ENCODE results near the gene ENOSF1. TPM values are rescaled to one million over a fixed set of nuclear protein-coding genes. Genes with fewer than 3 reads are reported as not detected.

ENOSF1 gene
- total RNA-seq, 1 donor from 2014 or later = 13.8 TPM

GRCh38 chr18:641224-641623 is 71.2 kb downstream of the ENOSF1 start:
- DNase-seq (ENCODE audit: low read depth) = no peak

DNA sequence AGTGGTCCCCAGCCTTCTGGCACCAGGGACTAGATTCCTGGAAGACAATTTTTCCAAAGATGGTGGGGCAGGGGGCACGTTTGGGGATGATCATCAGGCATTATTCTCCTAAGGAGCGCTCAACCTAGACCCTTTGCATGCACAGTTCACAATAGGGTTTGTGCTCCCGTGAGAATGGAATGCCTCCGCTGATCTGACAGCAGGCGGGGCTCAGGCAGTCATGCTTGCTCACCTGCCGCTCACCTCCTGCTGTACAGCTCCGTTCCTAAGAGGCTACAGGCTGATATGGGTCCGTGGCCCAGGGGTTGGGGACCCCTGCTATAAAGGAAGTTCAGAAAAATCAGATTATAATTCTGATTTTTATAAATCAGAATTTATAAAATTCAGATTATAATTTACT is 77.3 kb downstream of the ENOSF1 start:
- DNase-seq (ENCODE audit: low read depth) = no peak

DNA sequence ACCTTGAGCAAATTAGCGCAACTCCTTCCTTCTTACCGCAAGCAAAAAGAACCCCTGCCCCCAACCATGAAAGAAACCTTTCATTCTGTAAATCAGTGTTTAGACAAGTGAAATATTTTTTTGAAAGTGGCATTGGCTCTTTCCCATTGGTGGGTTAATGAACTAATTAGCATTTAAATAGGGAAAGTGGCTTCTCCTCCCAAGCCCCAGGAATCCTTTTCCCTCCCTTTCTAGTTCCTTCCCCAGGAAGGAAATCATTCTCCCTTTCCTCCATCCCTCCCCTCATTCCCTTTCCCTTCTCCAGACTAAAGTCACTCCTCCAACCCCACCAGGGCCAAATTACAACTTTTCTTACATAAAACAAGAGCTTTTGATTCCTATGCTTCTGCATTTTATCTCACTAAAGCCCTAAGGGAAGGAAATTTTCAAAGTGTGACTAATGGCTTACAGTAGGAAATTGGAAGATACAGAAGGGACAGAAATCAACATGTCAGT is 77.8 kb downstream of the ENOSF1 start:
- no peak for DNase-seq (ENCODE audit: low read depth)

- DNase-seq (ENCODE audit: low read depth) = no peak
These were observed 80.9 kb downstream of the ENOSF1 start for GRCh38 chr18:631560-631959.

- DNase-seq (ENCODE audit: low read depth) = no peak
These were observed 82.9 kb downstream of the ENOSF1 start for GRCh38 chr18:629269-630150.

DNA sequence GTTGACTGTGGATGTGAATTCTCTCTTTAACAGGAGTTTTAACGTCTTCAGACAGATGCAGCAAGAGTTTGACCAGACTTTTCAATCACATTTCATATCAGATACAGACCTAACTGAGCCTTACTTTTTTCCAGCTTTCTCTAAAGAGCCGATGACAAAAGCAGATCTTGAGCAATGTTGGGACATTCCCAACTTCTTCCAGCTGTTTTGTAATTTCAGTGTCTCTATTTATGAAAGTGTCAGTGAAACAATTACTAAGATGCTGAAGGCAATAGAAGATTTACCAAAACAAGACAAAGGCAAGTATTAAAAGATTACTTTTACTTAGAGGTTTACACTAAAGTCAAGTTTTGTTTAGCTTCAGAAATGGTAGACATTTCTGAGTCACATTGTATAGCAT is 85.2 kb downstream of the ENOSF1 start:
- peak; percentile 45 for DNase-seq (ENCODE audit: low read depth)

GRCh38 chr18:623761-624620 is 88.4 kb downstream of the ENOSF1 start:
- peak; percentile 84 for DNase-seq (ENCODE audit: low read depth)

DNA sequence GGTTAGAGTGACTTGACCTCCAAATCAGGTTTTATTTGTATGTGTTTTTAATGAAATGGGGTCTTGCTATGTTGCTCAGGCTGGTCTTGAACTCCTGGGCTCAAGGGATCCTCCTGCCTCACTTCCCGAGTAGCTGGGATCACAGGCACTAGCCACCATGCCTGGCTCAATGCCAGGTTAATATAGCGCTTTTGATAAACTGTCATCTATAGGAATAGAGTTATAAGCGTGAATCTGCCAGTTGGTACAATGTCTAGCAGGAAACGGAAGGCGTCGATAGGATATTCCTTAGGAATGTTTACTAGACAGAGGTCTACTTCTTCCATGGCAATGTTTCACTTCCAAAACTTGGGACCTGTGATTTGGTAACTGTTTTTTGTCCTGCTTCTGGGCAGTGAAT is 90.1 kb downstream of the ENOSF1 start:
- DNase-seq (ENCODE audit: low read depth) = no peak

GRCh38 chr18:621291-622043 is 91.0 kb downstream of the ENOSF1 start:
- DNase-seq (ENCODE audit: low read depth) = peak; percentile 65

Other genes starting within 250 kb of the ENOSF1 start
- gene COLEC12, start 211.9 kb downstream of the ENOSF1 start, total RNA-seq = 1.5 and 2.7 TPM in 2 replicates
- not detected in 2 replicates for gene CETN1, start 132.2 kb downstream of the ENOSF1 start, total RNA-seq
- not detected in 2 replicates for gene CLUL1, start 115.6 kb downstream of the ENOSF1 start, total RNA-seq
- 2.3 and 2.5 TPM in 2 replicates for gene TYMS, start 55.0 kb downstream of the ENOSF1 start, total RNA-seq
- 124 and 157 TPM in 2 replicates for gene YES1, start 99.6 kb upstream of the ENOSF1 start, total RNA-seq
- not detected in 2 replicates for gene ADCYAP1, start 192.2 kb upstream of the ENOSF1 start, total RNA-seq

Data from myocyte (in vitro differentiated cells).